GM21529 (cell line): ENCODE measurements around the gene PCCA.
A peak's percentile ranks its signal among the peaks of the same experiment; 100 is the strongest.

Experiments
- ATAC-seq: cut with Tn5 transposase; IDR thresholded peaks from one replicate; pipeline ENCODE4 v1.9.1; 2021; ENCODE audit not compliant: unreplicated experiment

The PCCA gene

DNA sequence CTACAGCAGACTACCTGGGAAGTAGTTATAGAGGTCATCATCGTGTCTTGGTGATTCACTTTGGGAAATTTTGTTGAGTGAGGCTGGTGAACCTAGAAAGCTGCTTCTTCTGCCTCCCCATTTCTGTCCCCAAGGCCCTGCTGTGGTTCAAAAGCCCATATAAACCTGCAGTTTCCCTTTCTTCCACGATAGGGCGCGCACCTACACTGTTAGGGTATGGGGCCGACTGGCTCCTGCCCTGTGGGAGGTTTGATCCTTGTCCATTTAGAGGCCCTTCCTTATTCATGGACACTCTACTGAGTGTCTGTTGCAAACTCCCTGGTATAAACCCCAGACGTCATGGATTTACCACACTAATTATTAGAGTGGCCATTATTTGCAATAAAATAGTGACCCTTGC, 307.9 kb downstream of the PCCA start:
- ATAC-seq, result no peak

DNA sequence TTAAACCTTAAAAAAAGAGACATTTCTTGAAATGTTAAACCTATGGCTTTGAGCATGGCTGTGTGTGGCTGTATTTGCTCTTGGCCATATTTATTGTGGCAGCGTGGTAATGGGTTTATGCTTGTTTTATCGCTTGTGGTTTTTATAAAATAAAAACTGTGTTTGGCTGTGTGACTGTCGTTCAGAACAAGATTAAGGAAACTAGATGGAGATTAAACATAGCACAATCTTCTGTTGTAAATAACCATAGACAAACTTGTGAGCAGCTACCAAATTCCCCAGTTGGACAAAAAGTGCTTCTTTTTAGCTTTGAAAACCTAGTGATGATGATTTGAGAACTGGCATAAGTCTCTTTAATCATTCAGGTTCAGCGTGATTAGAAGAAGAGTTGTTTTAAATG, 308.7 kb downstream of the PCCA start:
- no peak for ATAC-seq

DNA sequence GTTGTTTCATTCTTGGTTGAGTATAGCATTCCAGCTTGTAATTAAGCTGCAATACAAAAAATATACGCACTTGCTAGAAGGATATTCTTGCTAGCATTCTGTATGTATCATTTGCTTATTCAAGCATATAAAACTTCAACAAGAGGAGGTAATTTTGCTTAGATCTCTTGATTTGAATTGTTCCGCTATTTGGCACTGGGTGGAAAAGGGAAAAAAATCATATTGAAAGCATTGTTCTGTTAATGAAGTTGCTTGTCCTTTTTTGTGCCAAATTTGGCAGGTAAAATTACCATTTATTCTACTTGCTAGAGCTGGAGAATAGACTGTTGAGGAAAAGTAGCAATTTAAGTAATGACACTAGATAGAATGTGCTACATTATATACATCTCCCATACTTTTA, 309.5 kb downstream of the PCCA start:
- no peak for ATAC-seq

DNA sequence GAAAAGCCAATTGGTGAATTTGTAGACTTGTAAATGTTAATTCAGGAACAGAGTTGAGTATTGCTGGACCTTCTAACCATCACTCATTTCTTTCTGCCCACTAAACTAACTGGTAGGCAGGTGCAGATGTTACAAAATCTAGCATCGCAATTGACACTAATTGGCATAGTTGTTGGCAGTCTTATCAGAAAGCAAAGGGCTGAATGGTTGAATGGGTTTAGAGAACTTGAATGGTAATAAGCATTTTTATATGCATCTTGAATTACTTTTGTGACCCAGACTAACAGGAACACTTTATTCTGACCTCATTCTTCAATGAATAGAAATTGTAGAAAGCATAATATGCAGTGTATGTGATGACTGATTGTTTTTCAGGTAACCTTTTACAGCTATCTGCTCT, 310.6 kb downstream of the PCCA start:
- ATAC-seq, result no peak

DNA sequence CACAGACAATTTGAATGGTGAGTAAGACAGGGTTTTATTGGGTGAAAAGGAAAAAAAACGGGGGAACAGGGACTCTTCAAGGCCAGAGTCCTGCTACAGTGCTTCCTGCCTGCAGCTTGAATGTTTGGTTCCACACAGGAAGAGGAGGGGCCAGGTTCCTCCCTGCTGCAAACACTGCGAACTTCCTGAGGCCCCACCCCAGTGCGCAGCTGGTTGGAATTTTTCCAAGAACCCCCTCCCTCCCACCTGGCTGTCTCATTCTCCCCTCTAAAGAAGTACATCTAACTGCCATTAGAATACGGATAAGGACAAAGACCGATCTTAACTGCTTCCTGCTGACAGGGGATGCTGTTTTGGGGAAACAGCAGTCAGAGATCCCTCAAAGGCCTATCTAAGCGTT, 314.8 kb downstream of the PCCA start:
- ATAC-seq, result no peak

DNA sequence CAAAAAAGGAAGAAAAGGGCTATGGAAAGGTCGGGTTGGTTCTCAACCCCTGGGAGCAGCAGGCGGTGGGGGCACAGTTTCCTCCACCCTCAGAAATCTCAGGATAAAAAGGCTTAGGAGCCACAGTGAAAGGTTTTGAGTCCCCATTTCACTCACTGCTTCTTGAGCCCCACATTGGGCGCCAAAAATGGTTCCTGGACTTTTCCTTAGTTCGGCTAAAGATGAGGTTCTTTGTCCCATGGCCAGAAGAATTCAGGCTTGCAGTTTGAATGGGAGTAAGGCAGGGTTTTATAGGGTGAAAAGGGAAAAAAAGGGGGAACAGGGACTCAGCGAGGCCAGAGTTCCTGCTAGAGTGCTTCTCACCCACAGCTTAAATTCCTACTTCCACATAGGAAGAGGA, 320.2 kb downstream of the PCCA start:
- ATAC-seq, result no peak

DNA sequence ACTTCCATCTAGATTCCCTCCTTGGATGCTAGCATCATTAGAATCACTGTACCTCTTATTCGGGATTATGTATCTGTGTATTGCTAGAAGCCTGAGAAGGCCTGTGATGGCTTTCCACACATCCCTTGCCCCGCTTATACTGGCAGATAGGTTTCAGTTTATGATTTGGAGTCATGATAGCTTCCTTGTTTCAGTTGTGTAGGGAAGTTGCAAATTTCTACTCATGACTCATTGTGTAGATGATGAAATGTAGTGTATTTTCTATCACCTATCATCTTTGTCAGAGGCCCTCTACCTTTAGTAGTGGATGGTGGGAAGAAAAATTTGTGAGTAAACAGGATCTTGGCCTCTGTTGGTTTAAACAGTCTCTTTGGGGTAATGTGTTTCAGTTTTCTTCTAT, 334.5 kb downstream of the PCCA start:
- no peak for ATAC-seq

DNA sequence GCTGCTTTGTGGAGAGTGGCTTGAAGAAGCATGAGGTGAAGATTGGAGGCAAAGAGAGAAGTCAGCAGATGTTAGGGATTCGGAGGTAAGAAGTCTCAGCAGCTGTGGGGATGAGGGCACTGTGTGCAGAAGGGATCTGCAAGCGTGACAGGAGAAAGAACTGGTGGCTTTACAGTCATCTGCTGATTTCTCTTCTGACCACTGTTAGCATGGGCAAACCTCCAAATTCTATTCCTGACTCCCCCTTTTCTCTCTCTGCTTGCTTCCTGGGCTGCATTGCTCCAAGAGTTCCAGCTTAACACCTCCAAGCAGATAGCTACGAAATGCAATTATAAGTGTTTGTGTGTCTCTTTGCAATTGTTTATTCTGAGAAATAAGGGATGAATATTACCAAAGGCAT, 340.1 kb downstream of the PCCA start:
- ATAC-seq, result no peak

DNA sequence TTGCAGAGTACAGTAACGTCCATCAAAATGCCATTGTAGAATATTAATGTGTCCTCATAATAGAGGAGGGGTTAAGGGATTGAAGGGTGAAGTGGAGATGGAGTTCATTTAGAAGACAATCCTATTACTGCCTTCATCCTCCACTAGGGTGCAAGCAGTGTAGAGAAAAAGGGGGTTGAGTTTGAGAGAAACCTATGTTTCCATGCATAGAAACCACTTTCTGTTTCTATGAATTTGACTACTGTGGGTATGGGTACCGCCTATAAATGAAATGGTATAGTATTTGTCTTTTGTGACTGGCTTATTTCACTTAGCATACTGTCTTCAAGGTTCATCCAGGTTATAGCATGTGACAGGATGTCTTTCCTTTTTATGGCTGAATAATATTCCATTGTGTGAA, 343.7 kb downstream of the PCCA start:
- ATAC-seq, result no peak

DNA sequence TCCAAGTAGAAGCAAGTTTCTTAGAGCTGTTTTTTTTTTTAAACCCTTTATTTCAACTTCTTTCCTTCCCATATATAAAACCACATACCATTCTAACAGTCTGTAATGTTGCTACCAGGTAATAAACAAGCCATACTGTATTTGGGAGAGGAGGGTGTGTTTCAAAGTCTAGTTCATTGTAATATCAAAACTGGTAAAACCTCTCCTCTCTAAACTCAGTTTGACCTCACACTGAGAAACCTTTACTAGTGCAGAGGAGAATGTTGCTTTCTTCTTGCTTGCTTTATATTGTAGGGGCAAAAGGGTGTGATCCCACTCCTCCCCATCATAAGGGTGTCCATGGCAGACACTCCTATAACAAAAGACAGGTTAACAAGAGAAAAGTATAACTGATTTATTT, 344.6 kb downstream of the PCCA start:
- peak; percentile 17 for ATAC-seq

DNA sequence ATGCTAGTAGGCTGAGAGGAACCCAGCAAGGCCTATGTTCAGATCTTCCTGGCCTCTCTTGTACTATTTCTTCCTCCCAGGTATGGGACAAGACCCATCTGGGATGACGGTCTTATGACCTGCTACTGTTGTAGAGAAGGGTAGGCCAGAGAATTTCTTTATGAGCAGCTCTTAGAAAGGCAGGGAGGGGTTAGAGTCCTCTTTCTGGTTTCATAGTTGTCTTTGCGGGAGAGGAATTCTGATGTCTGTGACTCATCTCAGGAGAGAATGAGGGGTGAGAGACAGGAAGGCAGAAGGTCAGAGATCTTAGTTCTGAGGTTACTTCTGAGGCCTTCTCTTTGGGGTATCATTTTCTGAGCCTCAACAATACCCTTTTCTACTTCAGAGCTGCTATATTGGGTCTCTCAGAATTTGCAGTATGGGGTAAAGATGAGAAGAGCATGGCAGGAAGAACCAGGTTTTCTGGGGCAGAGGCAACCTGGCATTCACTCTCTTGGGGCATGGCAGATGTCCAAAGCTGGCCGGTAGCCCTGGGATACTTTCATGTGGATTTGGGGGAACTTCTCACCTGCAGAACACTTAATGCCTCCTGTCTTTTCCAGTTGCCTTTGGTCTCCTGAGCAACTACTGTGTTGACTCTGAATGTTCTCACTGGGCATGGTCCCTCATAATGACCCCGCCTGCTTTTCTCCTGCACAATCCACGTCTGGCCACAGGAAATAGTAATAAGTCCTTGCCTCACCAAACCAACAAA, 345.3 kb downstream of the PCCA start:
- ATAC-seq, result peak; percentile 98

DNA sequence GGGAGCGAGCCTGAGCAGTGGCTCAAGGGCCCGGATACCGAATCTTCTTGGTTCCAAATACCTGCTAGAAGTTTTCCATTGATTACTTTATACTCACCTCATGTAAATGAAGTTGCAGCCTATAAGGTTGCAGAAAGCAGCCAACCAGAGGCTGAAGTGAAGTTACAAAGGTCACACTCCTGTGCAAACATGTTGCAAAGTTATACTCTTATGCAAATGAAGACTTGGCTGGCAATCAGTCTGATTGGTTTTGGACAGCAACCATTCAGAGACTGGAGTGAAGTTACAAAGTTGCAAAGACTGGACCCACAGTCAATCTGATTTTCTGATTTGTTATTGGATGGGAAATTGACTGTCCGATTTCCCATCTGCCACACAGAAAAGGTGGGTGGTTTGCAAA, 347.2 kb downstream of the PCCA start:
- no peak for ATAC-seq

DNA sequence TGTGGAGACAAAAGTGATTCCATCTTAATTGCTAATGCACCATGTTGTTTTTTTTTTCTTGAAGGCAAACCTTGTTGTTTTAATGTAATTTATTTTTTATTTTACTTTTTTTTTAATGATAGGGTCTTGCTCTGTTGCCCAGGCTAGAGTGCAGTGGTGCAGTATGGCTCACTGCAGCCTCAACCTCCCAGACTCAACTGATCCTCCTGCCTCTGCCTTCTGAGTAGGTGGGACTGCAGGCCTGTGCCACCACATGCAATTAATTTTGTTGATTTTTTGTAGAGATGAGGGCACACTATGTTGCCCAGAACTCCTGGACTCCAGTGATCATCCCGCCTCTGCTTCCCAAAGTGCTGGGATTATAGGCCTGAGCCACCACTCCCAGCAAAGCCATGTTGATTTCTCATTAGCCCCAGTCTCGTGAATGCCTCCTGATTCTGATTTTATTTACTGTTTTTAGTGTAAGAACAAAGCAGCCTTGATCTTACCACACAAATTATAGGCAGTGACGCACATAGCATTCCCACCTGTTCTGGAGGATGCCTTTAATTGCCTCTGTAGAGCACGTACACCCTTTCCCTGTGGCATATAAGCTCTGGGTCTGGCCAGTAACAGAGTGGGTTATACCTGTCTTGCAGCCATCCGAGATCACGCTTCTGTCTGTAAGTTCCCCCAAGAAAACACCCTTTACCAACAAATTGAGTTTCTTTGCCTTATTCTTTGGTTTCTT, 349.3 kb downstream of the PCCA start:
- no peak for ATAC-seq

DNA sequence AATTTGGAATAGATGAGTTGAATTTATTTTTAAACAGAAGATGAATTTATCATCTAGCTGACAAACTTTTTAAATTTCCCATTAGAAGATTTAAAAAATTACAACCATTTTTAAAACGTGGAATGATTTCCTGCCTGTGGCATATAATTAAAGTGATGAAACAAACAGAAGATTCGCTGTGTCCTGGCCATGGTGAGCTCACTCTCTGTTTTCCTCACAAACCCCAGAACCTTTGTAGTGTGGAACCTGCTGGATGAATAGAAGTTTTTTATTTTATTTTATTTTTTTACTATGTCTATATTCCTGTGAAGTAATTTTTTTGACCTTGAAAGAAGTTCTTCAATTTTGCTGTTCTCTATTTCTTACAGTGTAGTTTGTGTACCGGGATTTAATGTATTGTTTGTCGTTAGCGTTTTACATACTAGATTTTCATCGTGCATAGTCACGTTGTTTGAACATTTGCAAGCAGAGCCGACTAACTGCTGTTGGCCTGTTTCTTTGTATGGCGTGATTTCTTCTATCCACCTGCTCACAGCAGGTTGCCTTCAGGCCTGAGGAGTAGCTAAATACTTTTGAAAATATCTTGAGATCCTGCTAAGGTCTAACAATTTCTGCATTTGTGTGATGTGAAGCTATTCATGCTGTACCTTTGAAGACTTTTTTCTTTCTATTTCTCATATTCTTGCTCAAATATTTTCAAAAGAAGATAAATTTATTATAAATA, 350.5 kb downstream of the PCCA start:
- no peak for ATAC-seq

DNA sequence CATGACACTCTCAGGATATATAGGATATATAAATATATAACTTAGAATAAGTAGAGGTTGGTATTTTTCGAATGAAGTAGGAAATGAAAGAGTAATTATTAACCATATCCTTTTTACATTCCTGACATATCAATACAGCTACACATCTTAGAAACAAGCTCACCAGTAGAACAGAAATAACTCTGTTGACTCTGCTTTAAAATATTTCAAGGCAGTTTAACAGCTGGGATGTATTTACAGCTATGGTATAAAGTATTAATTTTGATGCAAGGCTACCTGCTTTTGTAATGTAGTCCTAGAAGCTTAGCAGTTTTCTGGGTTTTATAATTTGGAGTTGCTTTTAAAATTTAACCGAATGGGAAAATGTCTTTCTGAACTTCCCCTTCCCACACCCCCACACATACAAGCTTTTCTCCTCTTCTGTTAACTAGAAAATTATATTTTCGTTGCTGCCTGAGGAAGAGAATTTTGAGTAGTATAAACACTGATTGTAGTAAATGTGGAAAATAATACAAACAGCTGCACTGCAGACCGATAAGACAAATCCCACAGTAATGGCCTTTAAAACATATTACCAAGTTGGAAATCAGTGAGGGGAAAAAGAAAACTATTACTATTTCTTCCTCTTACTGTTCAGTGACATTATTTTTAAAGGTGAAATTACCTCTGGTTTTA, 352.0 kb downstream of the PCCA start:
- no peak for ATAC-seq

DNA sequence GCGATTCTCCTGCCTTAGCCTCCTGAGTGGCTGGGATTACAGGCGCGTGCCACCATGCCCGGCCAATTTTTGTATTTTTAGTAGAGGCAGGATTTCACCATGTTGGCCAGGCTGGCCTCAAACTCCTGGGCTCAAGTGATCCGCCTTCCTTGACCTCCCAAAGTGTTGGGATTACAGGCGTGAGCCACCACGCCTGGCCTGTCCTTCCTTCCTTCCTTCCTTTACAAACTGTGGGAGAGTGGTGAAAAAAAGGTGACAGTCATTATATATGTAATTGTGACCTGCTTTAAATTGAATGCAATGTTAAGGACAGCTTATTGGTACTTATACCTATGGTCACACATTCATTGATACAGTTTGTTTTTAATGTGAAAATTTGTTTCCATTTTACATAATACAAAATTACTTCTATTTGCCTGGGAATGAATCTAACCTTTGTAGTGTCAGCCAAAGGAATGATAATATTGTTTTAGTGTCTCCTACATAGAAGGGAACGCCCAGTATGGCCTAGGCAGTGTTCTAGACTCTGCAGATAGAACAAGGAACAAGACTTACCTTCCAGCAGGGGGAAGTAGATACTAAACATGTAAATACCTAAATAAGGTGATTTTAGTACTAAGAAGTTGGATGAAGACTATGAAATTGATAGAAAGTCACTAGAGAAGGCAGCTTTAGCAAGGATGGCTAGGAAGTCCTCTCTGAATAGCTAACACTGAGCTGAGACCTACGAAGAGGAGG, 353.4 kb downstream of the PCCA start:
- ATAC-seq, result no peak

DNA sequence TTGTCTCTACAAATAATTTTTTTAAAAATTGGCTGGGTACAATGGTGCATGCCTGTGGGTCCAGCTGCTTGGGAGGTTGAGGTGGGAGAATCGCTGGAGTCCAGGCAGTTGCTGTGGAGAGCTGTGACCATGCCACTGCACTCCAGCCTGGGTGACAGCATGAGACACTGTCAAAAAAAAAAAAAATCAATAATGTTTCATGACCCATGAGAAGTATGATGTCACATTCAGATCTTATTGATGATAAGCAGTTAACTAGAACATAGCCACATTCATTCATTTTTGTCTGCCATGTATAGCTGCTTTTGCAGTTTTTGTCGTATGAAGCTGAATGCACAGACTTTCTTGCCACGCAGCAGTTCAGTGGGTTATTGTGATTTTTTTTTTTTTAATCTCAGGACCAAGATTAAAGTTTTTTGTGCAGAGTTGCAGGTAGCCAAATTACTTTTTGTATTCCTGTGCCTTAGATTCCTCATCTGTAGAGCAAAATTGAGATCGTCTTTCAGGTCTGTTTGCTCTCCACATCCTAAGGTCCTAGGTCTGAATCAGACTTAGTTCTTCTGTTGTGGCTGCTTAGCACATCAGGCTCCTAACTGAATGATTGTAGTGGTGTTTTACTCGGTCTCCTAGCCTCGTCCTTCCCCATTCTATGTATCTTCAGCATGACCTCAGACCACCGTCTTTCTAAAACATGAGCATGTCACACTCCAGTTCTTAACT, 354.5 kb downstream of the PCCA start:
- ATAC-seq, result no peak

DNA sequence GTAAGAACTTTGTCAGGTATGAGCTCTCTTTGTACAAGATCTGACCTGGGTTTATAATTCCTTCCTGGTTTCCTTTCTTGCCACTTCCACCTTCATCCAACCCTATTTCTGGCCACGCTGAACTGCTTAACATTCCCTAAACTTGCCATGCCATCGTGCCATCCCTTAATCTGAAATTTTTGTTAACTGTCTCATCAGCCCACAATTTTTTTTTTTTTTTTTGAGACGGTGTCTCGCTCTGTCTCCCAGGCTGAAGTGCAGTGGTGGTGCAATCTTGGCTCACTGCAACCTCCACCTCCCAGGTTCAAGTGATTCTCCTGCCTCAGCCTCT, 355.1 kb downstream of the PCCA start:
- no peak for ATAC-seq

DNA sequence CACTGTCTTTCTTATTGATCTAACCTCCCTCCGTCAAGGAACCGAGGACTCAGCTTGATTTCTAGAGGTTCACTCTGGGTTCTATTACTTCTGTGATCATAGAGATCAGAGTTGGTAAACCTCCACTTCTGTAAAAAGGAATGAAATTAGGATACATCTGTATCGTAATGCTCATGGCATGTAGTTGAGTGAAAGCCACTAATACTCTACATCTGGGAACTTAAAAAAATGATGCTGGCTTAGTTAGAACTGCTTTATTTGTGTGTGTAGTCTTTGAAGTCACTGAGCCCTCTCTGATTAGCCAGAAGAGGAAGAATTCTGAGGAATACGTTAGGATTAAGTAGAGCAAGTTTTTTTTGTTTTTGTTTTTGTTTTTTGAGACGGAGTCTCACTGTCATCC, 358.9 kb downstream of the PCCA start:
- ATAC-seq, result no peak

DNA sequence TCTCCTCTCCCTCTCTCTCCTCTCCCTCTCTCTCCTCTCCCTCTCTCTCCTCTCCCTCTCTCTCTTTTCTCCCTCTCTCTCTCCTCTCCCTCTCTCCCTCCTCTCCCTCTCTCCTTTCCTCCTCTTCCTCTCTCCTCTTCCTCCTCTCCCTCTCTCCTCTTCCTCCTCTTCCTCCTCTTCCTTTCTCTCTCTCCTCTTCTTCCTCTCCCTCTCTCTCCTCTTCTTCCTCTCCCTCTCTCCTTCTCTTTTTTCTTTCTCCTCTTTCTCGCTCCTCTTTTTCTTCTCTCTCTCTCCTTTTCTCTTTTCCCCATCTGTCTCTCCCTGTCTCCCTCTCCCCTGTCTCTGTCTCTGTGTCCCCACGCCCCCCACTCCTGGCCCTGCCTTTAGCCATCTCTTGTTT, 363.0 kb downstream of the PCCA start:
- no peak for ATAC-seq
